ENCODE measurements around the gene TPCN1.

TPCN1 gene

GRCh38 chr12:113257564-113257963 lies 36.3 kb downstream of the TPCN1 start:
- no peak for TF ChIP-seq ZFX (IDR thresholded peaks at IDR 0.05; ENCODE audit: borderline replicate concordance)
- TF ChIP-seq, protein P1, sequence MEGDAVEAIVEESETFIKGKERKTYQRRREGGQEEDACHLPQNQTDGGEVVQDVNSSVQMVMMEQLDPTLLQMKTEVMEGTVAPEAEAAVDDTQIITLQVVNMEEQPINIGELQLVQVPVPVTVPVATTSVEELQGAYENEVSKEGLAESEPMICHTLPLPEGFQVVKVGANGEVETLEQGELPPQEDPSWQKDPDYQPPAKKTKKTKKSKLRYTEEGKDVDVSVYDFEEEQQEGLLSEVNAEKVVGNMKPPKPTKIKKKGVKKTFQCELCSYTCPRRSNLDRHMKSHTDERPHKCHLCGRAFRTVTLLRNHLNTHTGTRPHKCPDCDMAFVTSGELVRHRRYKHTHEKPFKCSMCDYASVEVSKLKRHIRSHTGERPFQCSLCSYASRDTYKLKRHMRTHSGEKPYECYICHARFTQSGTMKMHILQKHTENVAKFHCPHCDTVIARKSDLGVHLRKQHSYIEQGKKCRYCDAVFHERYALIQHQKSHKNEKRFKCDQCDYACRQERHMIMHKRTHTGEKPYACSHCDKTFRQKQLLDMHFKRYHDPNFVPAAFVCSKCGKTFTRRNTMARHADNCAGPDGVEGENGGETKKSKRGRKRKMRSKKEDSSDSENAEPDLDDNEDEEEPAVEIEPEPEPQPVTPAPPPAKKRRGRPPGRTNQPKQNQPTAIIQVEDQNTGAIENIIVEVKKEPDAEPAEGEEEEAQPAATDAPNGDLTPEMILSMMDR (IDR thresholded peaks at IDR 0.05), result no peak
- H3K27ac ChIP-seq, result no peak overlapping the region

DNA sequence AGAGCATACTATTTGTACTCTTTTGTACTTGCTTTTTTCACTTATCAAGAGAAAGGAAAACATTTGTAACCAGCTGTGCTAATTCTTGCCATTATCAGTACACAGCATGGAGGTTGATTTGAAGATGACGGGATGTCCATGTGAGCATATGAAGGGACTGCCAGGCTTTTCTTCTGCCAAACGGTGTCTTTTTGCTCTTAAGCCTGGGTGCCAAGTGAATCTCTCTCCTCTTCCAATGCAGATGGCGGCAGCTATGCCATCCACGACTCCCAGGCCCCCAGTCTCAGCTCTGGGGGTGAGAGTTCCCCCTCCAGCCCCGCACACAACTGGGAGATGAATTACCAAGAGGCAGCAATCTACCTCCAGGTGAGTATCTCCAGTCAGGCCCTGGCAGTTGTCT lies 38.9 kb downstream of the TPCN1 start:
- peak overlapping the region; percentile 3; the same call in 1 of the 2 replicates for H3K27ac ChIP-seq
- TF ChIP-seq, protein P1 (IDR thresholded peaks at IDR 0.05), result no peak
- TF ChIP-seq ZFX (IDR thresholded peaks at IDR 0.05; ENCODE audit: borderline replicate concordance), result no peak

DNA sequence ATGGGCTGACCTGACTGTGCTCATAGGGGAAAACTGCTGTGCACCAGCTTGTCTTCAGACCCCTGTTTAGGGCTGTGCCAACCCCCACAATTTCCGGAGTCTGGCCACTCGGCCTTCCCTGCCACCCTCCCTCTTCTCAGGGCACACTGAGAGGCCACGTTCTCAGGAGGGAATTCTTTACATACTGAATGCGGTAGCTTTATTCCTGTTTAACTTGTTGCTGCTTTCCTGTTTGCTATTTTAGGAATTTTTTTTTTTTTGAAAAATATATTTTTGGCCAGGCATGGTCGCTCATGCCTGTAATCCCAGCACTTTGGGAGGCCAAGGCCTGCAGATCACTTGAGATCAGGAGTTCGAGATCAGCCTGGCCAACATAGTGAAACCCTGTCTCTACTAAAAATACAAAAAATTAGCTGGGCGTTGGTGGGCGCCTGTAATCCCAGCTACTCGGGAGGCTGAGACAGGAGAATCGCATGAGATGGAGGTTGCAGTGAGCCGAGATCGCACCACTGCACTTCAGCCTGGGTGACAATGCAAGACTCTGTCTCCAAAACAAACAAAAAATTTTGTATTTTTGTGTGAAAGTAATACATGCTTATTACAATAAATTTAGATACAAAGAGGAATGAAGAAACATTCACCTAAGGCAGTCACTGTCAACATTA lies 39.5 kb downstream of the TPCN1 start:
- H3K27ac ChIP-seq, result no peak overlapping the region; the same call in 1 of the 2 replicates
- TF ChIP-seq ZFX (IDR thresholded peaks at IDR 0.05; ENCODE audit: borderline replicate concordance), result no peak
- TF ChIP-seq, protein P1 (IDR thresholded peaks at IDR 0.05), result no peak

DNA sequence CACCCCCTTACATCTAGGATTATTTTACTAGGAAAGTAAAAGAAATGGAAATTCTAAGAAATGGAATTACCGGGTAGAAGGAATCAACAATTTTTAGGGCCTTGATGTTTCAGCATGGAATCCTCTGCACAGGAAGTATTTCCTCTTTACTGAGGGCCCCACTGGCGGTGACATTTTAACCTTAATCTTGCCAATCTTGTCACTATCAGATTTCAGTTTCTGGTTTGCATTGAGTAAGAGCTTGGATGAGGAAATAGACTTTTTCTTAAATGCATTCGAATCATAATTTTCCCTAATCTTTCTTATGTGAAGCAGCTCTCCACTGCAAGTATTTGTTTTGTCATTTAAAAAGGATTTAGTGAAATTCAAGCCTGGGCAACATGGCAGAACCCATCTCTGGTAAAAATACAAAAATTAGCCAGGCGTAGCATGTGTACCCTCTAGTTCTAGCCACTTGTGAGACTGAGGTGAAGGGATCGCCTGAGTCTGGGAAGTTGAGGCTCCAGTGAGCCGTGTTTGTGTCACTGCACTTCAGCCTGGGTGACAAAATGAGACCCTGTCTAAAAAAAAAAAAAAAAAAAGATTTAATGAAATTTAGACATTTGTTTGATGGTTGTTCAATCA lies 40.7 kb downstream of the TPCN1 start:
- TF ChIP-seq, protein P1 (IDR thresholded peaks at IDR 0.05), result no peak
- no peak for TF ChIP-seq ZFX (IDR thresholded peaks at IDR 0.05; ENCODE audit: borderline replicate concordance)
- no peak overlapping the region for H3K27ac ChIP-seq

- TF ChIP-seq, protein P1 (IDR thresholded peaks at IDR 0.05), result no peak
- TF ChIP-seq ZFX (IDR thresholded peaks at IDR 0.05; ENCODE audit: borderline replicate concordance), result no peak
- no peak overlapping the region for H3K27ac ChIP-seq
Observed at GRCh38 chr12:113262710-113263109, 41.4 kb downstream of the TPCN1 start.

GRCh38 chr12:113263431-113263963 lies 42.2 kb downstream of the TPCN1 start:
- TF ChIP-seq ZFX (IDR thresholded peaks at IDR 0.05; ENCODE audit: borderline replicate concordance), result no peak
- TF ChIP-seq, protein P1 (IDR thresholded peaks at IDR 0.05), result no peak
- no peak overlapping the region for H3K27ac ChIP-seq

Measured in 22Rv1 (cell line).